ENCODE data around the gene ARMC6.
"Not testable (repeated sequence)": the region's sequence is repeated elsewhere in the genome, so short reads cannot be mapped to it uniquely, and the experiment has no call there.

Gene ARMC6

GRCh38 chr19:19074196-19074882 lies 40.9 kb downstream of the ARMC6 start:
- DNase-seq (ENCODE audit: low read depth in 2 of 2) = no peak

GRCh38 chr19:19075126-19075525 lies 41.7 kb downstream of the ARMC6 start:
- no peak for DNase-seq (ENCODE audit: low read depth in 2 of 2)

- DNase-seq (ENCODE audit: low read depth in 2 of 2) = no peak
Observed at GRCh38 chr19:19076476-19076875, 43.1 kb downstream of the ARMC6 start.

GRCh38 chr19:19077103-19077502 lies 43.7 kb downstream of the ARMC6 start:
- no peak for DNase-seq (ENCODE audit: low read depth in 2 of 2)

- DNase-seq (ENCODE audit: low read depth in 2 of 2) = no peak
Observed at GRCh38 chr19:19078801-19079200, 45.4 kb downstream of the ARMC6 start.

GRCh38 chr19:19079571-19079970 lies 46.2 kb downstream of the ARMC6 start:
- no peak for DNase-seq (ENCODE audit: low read depth in 2 of 2)

GRCh38 chr19:19081642-19082151 lies 48.3 kb downstream of the ARMC6 start:
- no peak for DNase-seq (ENCODE audit: low read depth in 2 of 2)

- no peak for DNase-seq (ENCODE audit: low read depth in 2 of 2)
Observed at GRCh38 chr19:19083413-19084178, 50.2 kb downstream of the ARMC6 start.

GRCh38 chr19:19087676-19088075 lies 54.3 kb downstream of the ARMC6 start:
- no peak for DNase-seq (ENCODE audit: low read depth in 2 of 2)

- no peak for DNase-seq (ENCODE audit: low read depth in 2 of 2)
Observed at GRCh38 chr19:19094513-19094912, 61.1 kb downstream of the ARMC6 start.

GRCh38 chr19:19095691-19096090 lies 62.3 kb downstream of the ARMC6 start:
- DNase-seq (ENCODE audit: low read depth in 2 of 2) = no peak

- DNase-seq (ENCODE audit: low read depth in 2 of 2) = no peak
Observed at GRCh38 chr19:19096641-19097627, 63.5 kb downstream of the ARMC6 start.

- no peak for DNase-seq (ENCODE audit: low read depth in 2 of 2)
Observed at GRCh38 chr19:19098084-19098702, 64.8 kb downstream of the ARMC6 start.

- DNase-seq (ENCODE audit: low read depth in 2 of 2) = no peak
Observed at GRCh38 chr19:19098703-19099632, 65.6 kb downstream of the ARMC6 start.

GRCh38 chr19:19101540-19101939 lies 68.1 kb downstream of the ARMC6 start:
- no peak for DNase-seq (ENCODE audit: low read depth in 2 of 2)

- DNase-seq (ENCODE audit: low read depth in 2 of 2) = not testable (repeated sequence)
Observed at GRCh38 chr19:19102566-19102965, 69.2 kb downstream of the ARMC6 start.

- DNase-seq (ENCODE audit: low read depth in 2 of 2) = no peak
Observed at GRCh38 chr19:19103167-19103566, 69.8 kb downstream of the ARMC6 start.

GRCh38 chr19:19105365-19106055 lies 72.1 kb downstream of the ARMC6 start:
- DNase-seq (ENCODE audit: low read depth in 2 of 2) = no peak

- no peak for DNase-seq (ENCODE audit: low read depth in 2 of 2)
Observed at GRCh38 chr19:19106056-19106551, 72.7 kb downstream of the ARMC6 start.

Measured in stimulated activated CD8-positive, alpha-beta memory T cell treated with anti-CD3 and anti-CD28 coated beads, Interleukin-2, amount 100 ng/mL, for 1 hour (primary cell).